H9 (cell line): ENCODE data around the gene TRMU. TPM values are rescaled to one million over a fixed set of nuclear protein-coding genes. Genes with fewer than 3 reads are reported as not detected.

Experiments used
- DNase-seq: peaks from one replicate; pipeline ENCODE4 v3.0.0-alpha.2; 2017
- H2AFZ ChIP-seq: one replicate; pipeline ENCODE4 v1.6.1; 2013; ENCODE audit warnings: mild to moderate bottlenecking, low read length, control low read depth, moderate library complexity
- H2AK5ac ChIP-seq: 2 replicates; pipeline ENCODE4 v1.6.1; 2013; ENCODE audit warnings: low read length, control low read depth, mixed read lengths; ENCODE audit not compliant: insufficient read length
- H2BK120ac ChIP-seq: one replicate; pipeline ENCODE4 v1.6.1; 2013; ENCODE audit warnings: low read depth, mild to moderate bottlenecking, low read length, control low read depth, inconsistent platforms; ENCODE audit not compliant: poor library complexity, severe bottlenecking
- H2BK12ac ChIP-seq: 2 replicates; pipeline ENCODE4 v1.6.1; 2013; ENCODE audit warnings: low read length, control low read depth, mixed read lengths, low read depth; ENCODE audit not compliant: insufficient read length
- H2BK15ac ChIP-seq: 2 replicates; pipeline ENCODE4 v1.6.1; 2013; ENCODE audit warnings: low read depth, low read length, control low read depth
- H2BK20ac ChIP-seq: one replicate; pipeline ENCODE4 v1.6.1; 2013; ENCODE audit warnings: low read depth, mild to moderate bottlenecking, low read length, control low read depth, inconsistent platforms; ENCODE audit not compliant: poor library complexity, severe bottlenecking
- H2BK5ac ChIP-seq: 2 replicates; pipeline ENCODE4 v1.6.1; 2013; ENCODE audit warnings: low read length, control low read depth, mixed read lengths; ENCODE audit not compliant: insufficient read length
- H3K14ac ChIP-seq: 2 replicates; pipeline ENCODE4 v1.6.1; 2013; ENCODE audit warnings: low read length, control low read depth; ENCODE audit not compliant: insufficient read depth
- H3K18ac ChIP-seq: 2 replicates; pipeline ENCODE4 v1.6.1; 2013; ENCODE audit warnings: low read depth, mild to moderate bottlenecking, mixed read lengths, low read length, control low read depth; ENCODE audit not compliant: insufficient read length
- H3K23ac ChIP-seq: 2 replicates; pipeline ENCODE4 v1.6.1; 2013; ENCODE audit warnings: low read length, control low read depth, mixed read lengths, low read depth; ENCODE audit not compliant: insufficient read length
- H3K23me2 ChIP-seq: 2 replicates; pipeline ENCODE4 v1.6.1; 2013; ENCODE audit warnings: low read depth, mild to moderate bottlenecking, mixed read lengths, low read length, control low read depth; ENCODE audit not compliant: insufficient read length, poor library complexity, severe bottlenecking
- H3K27ac ChIP-seq: 2 replicates; pipeline ENCODE4 v1.5.1; 2013; ENCODE audit warnings: low read length, control low read depth, mixed read lengths, low read depth; ENCODE audit not compliant: insufficient read length
- H3K27me3 ChIP-seq: 2 replicates; pipeline ENCODE4 v1.6.1; 2013; ENCODE audit warnings: low read length, control low read depth, inconsistent platforms; ENCODE audit not compliant: insufficient read depth
- H3K4ac ChIP-seq: 2 replicates; pipeline ENCODE4 v1.6.1; 2013; ENCODE audit warnings: low read depth, mild to moderate bottlenecking, control low read depth, inconsistent platforms, low read length, moderate library complexity
- H3K4me1 ChIP-seq: 2 replicates; pipeline ENCODE4 v1.6.1; 2013; ENCODE audit warnings: low read length, control low read depth, inconsistent platforms; ENCODE audit not compliant: insufficient read depth
- H3K4me2 ChIP-seq: 2 replicates; pipeline ENCODE4 v1.6.1; 2013; ENCODE audit warnings: low read length, control low read depth, mixed read lengths; ENCODE audit not compliant: insufficient read length, insufficient read depth
- H3K56ac ChIP-seq: 2 replicates; pipeline ENCODE4 v1.6.1; 2013; ENCODE audit warnings: low read depth, mild to moderate bottlenecking, mixed read lengths, low read length, control low read depth; ENCODE audit not compliant: insufficient read length
- H3K79me1 ChIP-seq: 2 replicates; pipeline ENCODE4 v1.6.1; 2013; ENCODE audit warnings: low read depth, mild to moderate bottlenecking, moderate library complexity, low read length, control low read depth, inconsistent platforms; ENCODE audit not compliant: insufficient read depth, poor library complexity, severe bottlenecking
- H3K79me2 ChIP-seq: 2 replicates; pipeline ENCODE4 v1.6.1; 2013; ENCODE audit warnings: low read length, control low read depth, inconsistent platforms; ENCODE audit not compliant: insufficient read depth
- H3K9ac ChIP-seq: 2 replicates; pipeline ENCODE4 v1.6.1; 2013; ENCODE audit warnings: low read length, control low read depth, mixed read lengths; ENCODE audit not compliant: insufficient read length; ENCODE audit errors: extremely low read depth
- H3K9me3 ChIP-seq: one replicate; pipeline ENCODE4 v1.6.1; 2013; ENCODE audit warnings: low read depth, low read length, inconsistent platforms; ENCODE audit not compliant: control insufficient read depth
- H3T11ph ChIP-seq: one replicate; pipeline ENCODE4 v1.6.1; 2013; ENCODE audit warnings: mild to moderate bottlenecking, low read length, control low read depth, inconsistent platforms
- H4K20me1 ChIP-seq: one replicate; pipeline ENCODE4 v1.6.1; 2013; ENCODE audit not compliant: control insufficient read depth, insufficient read length, insufficient read depth
- H4K5ac ChIP-seq: 2 replicates; pipeline ENCODE4 v1.6.1; 2013; ENCODE audit warnings: low read depth, mild to moderate bottlenecking, mixed read lengths, low read length, control low read depth; ENCODE audit not compliant: insufficient read length
- H4K8ac ChIP-seq: replicated peaks from 2 replicates; pipeline ENCODE4 v1.6.1; 2013; ENCODE audit warnings: low read length, control low read depth, mixed read lengths, low read depth; ENCODE audit not compliant: insufficient read length
- H4K91ac ChIP-seq: 2 replicates; pipeline ENCODE4 v1.6.1; 2013; ENCODE audit warnings: low read depth, mild to moderate bottlenecking, moderate library complexity, mixed read lengths, low read length, control low read depth; ENCODE audit not compliant: insufficient read length
- H3K27ac Mint-ChIP-seq, 3 experiments: 2 replicates in 2 of 3; 3 replicates in 1 of 3; pipeline ENCODE4 v1.8.0; 2020 to 2021; ENCODE audit warnings: mixed read lengths in 3 of 3, mild to moderate bottlenecking in 1 of 3, moderate library complexity in 1 of 3
- H3K27me3 Mint-ChIP-seq: 2 replicates; pipeline ENCODE4 v1.8.0; 2021; ENCODE audit warnings: low read depth, mild to moderate bottlenecking, moderate library complexity, mixed read lengths
- H3K36me3 Mint-ChIP-seq, 3 experiments: 2 replicates in 2 of 3; 3 replicates in 1 of 3; pipeline ENCODE4 v1.8.0; 2020 to 2021; ENCODE audit warnings: low read depth in 3 of 3, mixed read lengths in 3 of 3; ENCODE audit not compliant: insufficient read depth in 1 of 3
- H3K4me1 Mint-ChIP-seq, 2 experiments: 2 replicates each; pipeline ENCODE4 v1.8.0; 2020; ENCODE audit warnings: mixed read lengths in 2 of 2
- H3K4me3 Mint-ChIP-seq, 2 experiments: 2 replicates in 1 of 2; 3 replicates in 1 of 2; pipeline ENCODE4 v1.8.0; 2020 to 2021; ENCODE audit warnings: mild to moderate bottlenecking in 2 of 2, mixed read lengths in 2 of 2, moderate library complexity in 1 of 2
- H3K9me3 Mint-ChIP-seq, 2 experiments: 2 replicates in 1 of 2; 3 replicates in 1 of 2; pipeline ENCODE4 v1.8.0; 2020; ENCODE audit warnings: mild to moderate bottlenecking in 2 of 2, mixed read lengths in 2 of 2, moderate library complexity in 1 of 2
- WGBS: extraction: QIAGEN DNeasy Blood & Tissue Kit; methylation state at CpG from one replicate; pipeline ENCODE4 v1.1.7; 2013; ENCODE audit warnings: missing lambda C conversion rate, low lambda C conversion rate, mixed read lengths; ENCODE audit not compliant: insufficient read length; ENCODE audit errors: extremely low coverage; 5-methylcytosine and 5-hydroxymethylcytosine counted together
- total RNA-seq: library from RNA; stranded (reverse); gene quantifications from 2 replicates; pipeline ENCODE4 v1.2.1, GENCODE V29; 2021
- TF ChIP-seq, protein P1 (sequence below): fragments of 200-600 bp; sonication (generic); conservative IDR thresholded peaks from 3 replicates; pipeline ENCODE4 v1.8.0; 2021; ENCODE audit warnings: antibody characterized with exemption, mild to moderate bottlenecking

TRMU gene
- total RNA-seq, 1 experiment from 2014 or later, result 86.3 TPM

- Histone ChIP-seq H3K18ac (no peak overlapping the region), H4K8ac (no peak overlapping the region), H3K23ac (no peak overlapping the region), H3K4ac (no peak overlapping the region), H3K27ac (no peak overlapping the region), H3K27me3 (no peaks in the 10 kb centered on the region), H4K5ac (no peak overlapping the region), H2BK20ac (no peak overlapping the region), H3K56ac (no peak overlapping the region), H3T11ph (no peak overlapping the region), H2BK15ac (no peak overlapping the region), H3K4me2 (no peak overlapping the region), H3K79me1 (peaks cover 5% of the 10 kb centered on the region), H2BK120ac (no peak overlapping the region), H2AFZ (no peak overlapping the region), H4K91ac (no peak overlapping the region), H2AK5ac (no peak overlapping the region), H3K9me3 (no peaks in the 10 kb centered on the region), H2BK5ac (no peak overlapping the region), H3K23me2 (peaks cover 5% of the 10 kb centered on the region), H3K9ac (no peak overlapping the region), H3K4me1 (no peaks in the 10 kb centered on the region; the same call in 1 of the 2 replicates), H3K14ac (no peak overlapping the region), H4K20me1 (peaks cover 3% of the 10 kb centered on the region), H2BK12ac (no peak overlapping the region), H3K79me2 (peaks cover 3% of the 10 kb centered on the region; the same call in 1 of the 2 replicates)
- DNase-seq, result no peak
- no peaks in the 10 kb centered on the region; a peak in 1 of 5 replicates for H3K9me3 Mint-ChIP-seq
- no peak overlapping the region for H3K27ac Mint-ChIP-seq
- peaks cover 9% of the 10 kb centered on the region in 2 experiments for H3K4me1 Mint-ChIP-seq
- H3K4me3 Mint-ChIP-seq, result no peak overlapping the region
- H3K36me3 Mint-ChIP-seq, result peaks cover 48 to 88% (median 71%) of the 10 kb centered on the region in 3 experiments
- TF ChIP-seq, protein P1, sequence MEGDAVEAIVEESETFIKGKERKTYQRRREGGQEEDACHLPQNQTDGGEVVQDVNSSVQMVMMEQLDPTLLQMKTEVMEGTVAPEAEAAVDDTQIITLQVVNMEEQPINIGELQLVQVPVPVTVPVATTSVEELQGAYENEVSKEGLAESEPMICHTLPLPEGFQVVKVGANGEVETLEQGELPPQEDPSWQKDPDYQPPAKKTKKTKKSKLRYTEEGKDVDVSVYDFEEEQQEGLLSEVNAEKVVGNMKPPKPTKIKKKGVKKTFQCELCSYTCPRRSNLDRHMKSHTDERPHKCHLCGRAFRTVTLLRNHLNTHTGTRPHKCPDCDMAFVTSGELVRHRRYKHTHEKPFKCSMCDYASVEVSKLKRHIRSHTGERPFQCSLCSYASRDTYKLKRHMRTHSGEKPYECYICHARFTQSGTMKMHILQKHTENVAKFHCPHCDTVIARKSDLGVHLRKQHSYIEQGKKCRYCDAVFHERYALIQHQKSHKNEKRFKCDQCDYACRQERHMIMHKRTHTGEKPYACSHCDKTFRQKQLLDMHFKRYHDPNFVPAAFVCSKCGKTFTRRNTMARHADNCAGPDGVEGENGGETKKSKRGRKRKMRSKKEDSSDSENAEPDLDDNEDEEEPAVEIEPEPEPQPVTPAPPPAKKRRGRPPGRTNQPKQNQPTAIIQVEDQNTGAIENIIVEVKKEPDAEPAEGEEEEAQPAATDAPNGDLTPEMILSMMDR, result no peak
- H3K27me3 Mint-ChIP-seq, result no peaks in the 10 kb centered on the region
- WGBS, result no CpG with 5 or more reads among the region's 13 CpGs
Measured at GRCh38 chr22:46340676-46341075, 5.2 kb downstream of the TRMU start.
